Stimulated activated CD8-positive, alpha-beta memory T cell treated with anti-CD3 and anti-CD28 coated beads, Interleukin-7, amount 100 ng/mL, for 48 hours (primary cell): ENCODE measurements around the gene CHAD.
A peak's percentile ranks its signal among the peaks of the same experiment; 100 is the strongest.
"Not testable (repeated sequence)": the region's sequence is repeated elsewhere in the genome, so short reads cannot be mapped to it uniquely, and the experiment has no call there.

Source experiments
- DNase-seq, 2 donors: peaks; one replicate each; pipeline ENCODE4 v3.0.0-alpha.2; 2020; ENCODE audit warnings: low read depth in 1 of 2; ENCODE audit errors: extremely low read depth in 1 of 2

The CHAD gene

GRCh38 chr17:50432125-50432762, 36.4 kb downstream of the CHAD start:
- no peak for DNase-seq

- no peak for DNase-seq
Observed at GRCh38 chr17:50430821-50431618, 37.7 kb downstream of the CHAD start.

DNA sequence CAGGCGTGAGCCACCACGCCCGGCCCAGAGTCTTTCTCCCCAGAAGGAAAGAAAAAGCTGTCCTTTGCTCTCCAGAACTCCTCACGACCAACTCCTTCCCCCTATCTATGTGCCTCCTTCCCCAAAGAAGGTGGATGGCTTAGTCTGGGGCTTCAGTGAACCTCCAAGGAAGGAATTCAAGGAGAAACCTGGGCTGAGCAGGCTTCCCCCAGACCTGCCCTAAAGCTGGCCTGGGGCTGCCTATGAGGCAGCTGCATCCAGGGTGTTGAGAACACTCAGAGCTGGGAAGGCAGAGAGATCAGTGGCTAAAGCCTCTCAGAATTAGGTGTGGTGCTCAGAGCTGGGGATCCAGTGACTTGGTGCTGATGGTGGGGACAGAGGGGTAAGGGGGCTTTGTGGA, 38.9 kb downstream of the CHAD start:
- no peak for DNase-seq

DNA sequence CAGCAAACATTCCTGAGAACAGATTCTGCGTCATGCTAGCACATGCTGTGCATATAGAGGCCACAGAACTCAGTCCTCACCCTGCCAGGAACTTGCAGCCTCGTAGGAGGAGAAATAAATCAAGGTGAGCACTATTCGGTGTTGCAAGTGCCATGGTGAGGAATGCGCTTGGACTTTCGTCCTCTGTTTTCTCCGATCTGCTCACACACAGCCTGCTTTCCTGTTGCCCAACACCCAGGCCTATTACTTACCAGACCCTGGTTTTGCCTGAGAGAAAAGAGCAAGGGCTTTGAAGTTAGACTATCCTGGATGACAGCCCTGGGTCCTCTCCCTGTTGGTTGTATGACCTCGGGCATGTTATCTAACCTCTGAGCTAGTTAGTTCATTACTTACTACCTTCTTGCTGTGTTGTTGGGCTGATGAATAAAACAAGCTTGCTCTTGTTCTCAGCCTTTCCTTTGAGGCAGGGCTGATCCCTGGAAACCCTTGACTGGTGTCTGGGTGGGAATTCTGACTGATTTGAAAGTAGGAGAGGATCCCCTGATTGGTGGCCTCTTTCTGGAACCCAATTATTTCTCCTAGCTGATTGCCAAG, 39.8 kb downstream of the CHAD start:
- no peak for DNase-seq

GRCh38 chr17:50428126-50428525, 40.6 kb downstream of the CHAD start:
- not testable (repeated sequence) for DNase-seq

- DNase-seq: no peak
Observed at GRCh38 chr17:50426814-50427787, 41.6 kb downstream of the CHAD start.

DNA sequence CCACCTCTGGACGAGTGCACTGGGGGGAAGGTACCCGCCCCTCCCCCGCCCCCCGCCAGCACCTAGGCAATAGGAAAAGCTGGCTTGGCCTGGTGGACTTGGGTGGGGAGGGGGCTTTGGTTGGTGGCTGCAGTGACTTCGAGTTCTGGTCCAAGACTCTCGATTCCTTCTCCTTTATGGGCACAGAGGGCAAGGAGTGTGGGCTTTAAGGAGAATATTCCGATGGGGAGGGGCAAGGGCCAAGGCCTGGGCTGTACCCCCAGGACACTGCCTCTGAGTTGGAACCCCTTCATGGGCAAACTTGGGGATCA, 42.3 kb downstream of the CHAD start:
- no peak for DNase-seq

DNA sequence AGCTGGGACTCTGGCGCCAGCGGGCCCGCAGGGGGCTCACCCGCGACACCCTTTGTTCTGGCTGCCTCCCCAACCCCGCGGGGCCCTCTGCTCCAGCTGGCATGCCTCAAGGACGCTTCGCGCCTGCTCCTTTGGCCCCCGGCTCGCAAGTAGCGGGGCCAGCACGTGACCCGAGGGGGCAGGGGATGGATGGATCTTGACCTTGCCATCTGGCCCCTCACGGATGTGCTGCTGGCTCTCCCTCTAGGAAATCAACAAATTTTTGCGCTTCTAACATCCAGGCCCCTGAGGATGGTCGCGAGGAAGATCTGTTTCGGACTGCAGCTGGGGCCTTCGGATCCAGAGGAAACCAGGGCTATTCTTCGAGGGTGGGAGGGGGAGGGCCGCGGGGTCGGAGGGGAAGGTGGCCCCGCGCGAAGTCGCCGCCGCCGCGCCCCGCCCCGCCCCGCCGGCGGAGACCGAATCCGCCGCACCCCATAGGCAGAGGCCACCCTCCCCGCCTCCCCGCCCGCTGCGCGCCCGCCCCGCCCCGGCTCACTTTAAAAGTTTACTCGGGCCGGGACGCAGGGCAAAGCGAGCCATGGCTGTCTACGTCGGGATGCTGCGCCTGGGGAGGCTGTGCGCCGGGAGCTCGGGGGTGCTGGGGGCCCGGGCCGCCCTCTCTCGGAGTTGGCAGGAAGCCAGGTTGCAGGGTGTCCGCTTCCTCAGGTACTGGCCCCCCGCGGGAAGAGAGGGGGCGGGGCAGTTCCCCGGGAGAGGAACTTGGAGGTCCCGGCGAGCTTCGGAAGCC, 42.8 kb downstream of the CHAD start, which contains the start of gene ACSF2:
TSS of gene ACSF2 (plus strand) at position 537 of the 790 bp plus-strand sequence. CDS start at position 581, 44 bp downstream.
- peak; percentile 32 to 54 for DNase-seq

GRCh38 chr17:50424996-50425681, 43.5 kb downstream of the CHAD start:
- DNase-seq: no peak

GRCh38 chr17:50424246-50424995, 44.3 kb downstream of the CHAD start:
- no peak for DNase-seq

- DNase-seq: no peak
Observed at GRCh38 chr17:50423553-50424159, 45.0 kb downstream of the CHAD start.

GRCh38 chr17:50422738-50423137, 45.9 kb downstream of the CHAD start:
- DNase-seq: no peak

DNA sequence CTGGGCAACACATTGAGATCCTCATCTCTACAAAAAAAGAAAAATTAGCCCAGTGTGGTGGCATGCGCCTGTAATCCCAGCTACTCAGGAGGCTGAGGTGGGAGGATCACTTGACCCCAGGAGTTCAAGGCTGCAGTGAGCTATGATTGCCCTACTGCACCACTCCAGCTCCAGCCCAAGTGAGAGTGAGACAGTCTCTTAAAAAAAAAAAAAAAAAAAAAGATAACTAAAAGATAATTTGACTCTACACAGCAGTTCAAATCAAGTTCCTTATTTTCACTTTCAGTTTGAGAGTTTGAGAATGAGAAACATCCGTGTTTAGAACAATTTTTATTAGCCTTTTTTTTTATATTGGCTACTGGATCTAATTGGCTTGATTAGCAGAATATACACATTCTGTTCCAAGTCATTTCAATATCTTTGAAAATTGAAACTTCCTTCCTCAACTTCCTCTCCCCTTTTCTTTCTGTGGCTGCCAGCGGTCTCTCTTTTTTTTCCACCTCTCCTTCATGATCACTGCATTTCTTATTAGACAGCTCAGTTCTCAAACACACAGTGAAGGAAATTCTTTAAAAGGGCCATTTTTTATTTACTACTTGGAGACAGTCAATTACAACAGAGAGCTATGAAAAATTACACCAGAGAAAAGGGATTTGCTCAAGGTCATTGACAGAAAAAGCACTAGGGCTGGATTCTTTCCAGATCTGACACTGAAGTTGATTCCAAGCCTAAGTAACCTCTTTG, 47.2 kb downstream of the CHAD start:
- DNase-seq: no peak

DNA sequence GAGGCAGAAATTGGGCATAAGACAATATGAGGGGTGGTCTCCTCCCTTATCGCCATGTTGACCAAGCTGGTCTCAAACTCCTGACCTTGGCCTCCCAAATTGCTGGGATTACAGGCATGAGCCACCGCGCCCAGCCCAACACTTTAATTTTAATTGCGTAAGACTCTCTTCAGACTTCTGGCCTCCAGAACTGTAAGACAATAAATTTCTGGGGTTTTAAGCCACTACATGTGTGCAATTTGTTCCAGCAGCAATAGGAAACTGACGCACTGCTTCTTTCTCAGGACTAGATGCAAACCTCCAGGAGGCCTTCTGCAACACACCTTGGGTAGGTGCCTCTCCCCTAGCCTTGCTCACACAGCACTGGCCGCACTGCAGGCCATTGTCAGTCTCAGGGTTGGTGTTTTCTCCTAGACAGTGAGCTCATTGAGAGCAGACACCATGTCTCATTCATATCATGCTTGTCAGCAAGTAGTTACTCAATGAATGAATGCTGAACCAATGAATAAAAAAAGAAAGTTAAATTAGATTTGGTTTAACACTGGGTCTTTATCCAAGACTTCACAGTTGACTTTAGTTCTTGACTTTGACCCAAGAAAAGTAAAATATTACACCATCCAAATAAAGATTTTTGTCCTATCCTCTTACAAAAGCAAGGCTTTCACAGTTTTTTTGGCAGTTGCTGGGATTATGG, 48.1 kb downstream of the CHAD start:
- no peak for DNase-seq

GRCh38 chr17:50419577-50419976, 49.1 kb downstream of the CHAD start:
- not testable (repeated sequence) for DNase-seq

- no peak for DNase-seq
Observed at GRCh38 chr17:50414808-50415207, 53.9 kb downstream of the CHAD start.
